ENCODE data around the gene DCAF5.
"Not testable (repeated sequence)": the region's sequence is repeated elsewhere in the genome, so short reads cannot be mapped to it uniquely, and the experiment has no call there.

DNA sequence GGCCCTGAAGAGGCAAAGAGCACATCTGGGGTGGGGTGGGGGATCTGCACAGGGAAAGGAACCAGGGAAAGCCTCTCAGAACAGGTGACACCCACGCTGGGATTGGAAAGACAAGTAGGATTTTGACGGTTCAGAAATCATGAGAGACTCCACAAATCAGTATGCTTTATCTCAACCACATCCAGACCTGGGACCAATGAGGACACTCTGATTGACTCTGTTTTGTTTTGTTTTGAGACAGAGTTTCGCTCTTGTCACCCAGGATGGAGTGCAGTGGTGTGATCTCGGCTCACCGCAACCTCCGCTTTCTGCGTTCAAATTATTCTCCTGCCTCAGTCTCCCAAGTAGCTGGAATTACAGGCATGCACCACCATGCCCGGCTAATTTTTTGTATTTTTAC, 130.8 kb downstream of the DCAF5 start:
- TF ChIP-seq, protein P1, sequence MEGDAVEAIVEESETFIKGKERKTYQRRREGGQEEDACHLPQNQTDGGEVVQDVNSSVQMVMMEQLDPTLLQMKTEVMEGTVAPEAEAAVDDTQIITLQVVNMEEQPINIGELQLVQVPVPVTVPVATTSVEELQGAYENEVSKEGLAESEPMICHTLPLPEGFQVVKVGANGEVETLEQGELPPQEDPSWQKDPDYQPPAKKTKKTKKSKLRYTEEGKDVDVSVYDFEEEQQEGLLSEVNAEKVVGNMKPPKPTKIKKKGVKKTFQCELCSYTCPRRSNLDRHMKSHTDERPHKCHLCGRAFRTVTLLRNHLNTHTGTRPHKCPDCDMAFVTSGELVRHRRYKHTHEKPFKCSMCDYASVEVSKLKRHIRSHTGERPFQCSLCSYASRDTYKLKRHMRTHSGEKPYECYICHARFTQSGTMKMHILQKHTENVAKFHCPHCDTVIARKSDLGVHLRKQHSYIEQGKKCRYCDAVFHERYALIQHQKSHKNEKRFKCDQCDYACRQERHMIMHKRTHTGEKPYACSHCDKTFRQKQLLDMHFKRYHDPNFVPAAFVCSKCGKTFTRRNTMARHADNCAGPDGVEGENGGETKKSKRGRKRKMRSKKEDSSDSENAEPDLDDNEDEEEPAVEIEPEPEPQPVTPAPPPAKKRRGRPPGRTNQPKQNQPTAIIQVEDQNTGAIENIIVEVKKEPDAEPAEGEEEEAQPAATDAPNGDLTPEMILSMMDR (IDR thresholded peaks at IDR 0.05): not testable (repeated sequence)
- not testable (repeated sequence) for TF ChIP-seq POLR2A (IDR thresholded peaks at IDR 0.05); POLR2AphosphoS5 (IDR thresholded peaks at IDR 0.05); EP300 (IDR thresholded peaks at IDR 0.05; ENCODE audit: low read depth)

Data from transverse colon (tissue), 4 donors.